Urinary bladder (tissue), 4 donors: ENCODE measurements around the gene OCEL1. TPM values are rescaled to one million over a fixed set of nuclear protein-coding genes. Genes with fewer than 3 reads are reported as not detected.

Experiments used
- DNase-seq: peaks from one replicate; pipeline ENCODE4 v3.0.0-alpha.2; 2015; ENCODE audit errors: extremely low spot score
- H3K27ac ChIP-seq: one replicate; pipeline ENCODE4 v1.5.1; 2013; ENCODE audit warnings: low read depth, mild to moderate bottlenecking, moderate library complexity
- H3K36me3 ChIP-seq: one replicate; pipeline ENCODE4 v1.6.1; 2013; ENCODE audit warnings: mild to moderate bottlenecking, moderate library complexity; ENCODE audit not compliant: insufficient read depth
- H3K4me1 ChIP-seq: one replicate; pipeline ENCODE4 v1.6.1; 2013; ENCODE audit warnings: mild to moderate bottlenecking, moderate library complexity; ENCODE audit not compliant: insufficient read depth
- H3K4me3 ChIP-seq: one replicate; pipeline ENCODE4 v1.5.1; 2013; ENCODE audit warnings: low read depth, low read length
- WGBS: extraction: QIAGEN DNeasy Blood & Tissue Kit; methylation state at CpG from one replicate; pipeline ENCODE4 v1.1.7; 2013; 5-methylcytosine and 5-hydroxymethylcytosine counted together
- polyA plus RNA-seq: library from polyadenylated mRNA; stranded (reverse); fragments of 200-250 nt; gene quantifications from one replicate; pipeline ENCODE4 v1.2.3, GENCODE V29; 2013
- total RNA-seq: library from RNA; depleted of rRNA; stranded (reverse); fragments of >200 nt; gene quantifications from one replicate; pipeline ENCODE4 v1.2.3, GENCODE V29; 2014
- donor health status: healthy with polysubstance abuse.
- donor health status: healthy.

Gene OCEL1
- total and polyA plus RNA-seq, 2 donors = 5.8 to 28.4 TPM

- no peak overlapping the region for H3K4me3 ChIP-seq
- H3K36me3 ChIP-seq = peaks cover 3% of the 10 kb centered on the region
- no peak overlapping the region for H3K27ac ChIP-seq
- 89% methylated on average over 19 of the region's 19 CpGs for WGBS
- DNase-seq = no peak
- no peaks in the 10 kb centered on the region for H3K4me1 ChIP-seq
These were observed 49.6 kb downstream of the OCEL1 start for GRCh38 chr19:17275441-17276175.

Other genes starting within 250 kb of the OCEL1 start
- gene CPAMD8, start 199.4 kb upstream of the OCEL1 start, total RNA-seq = 11.3 TPM
- gene CPAMD8, start 199.4 kb upstream of the OCEL1 start, polyA plus RNA-seq = 4.5 TPM
- 2.3 TPM for gene HAUS8, start 150.8 kb upstream of the OCEL1 start, total RNA-seq
- gene HAUS8, start 150.8 kb upstream of the OCEL1 start, polyA plus RNA-seq = 6.0 TPM
- 24.0 TPM for gene MYO9B, start 150.4 kb upstream of the OCEL1 start, total RNA-seq
- 55.2 TPM for gene MYO9B, start 150.4 kb upstream of the OCEL1 start, polyA plus RNA-seq
- gene USE1, start 10.9 kb upstream of the OCEL1 start, total RNA-seq = 10.9 TPM
- gene USE1, start 10.9 kb upstream of the OCEL1 start, polyA plus RNA-seq = 39.8 TPM
- 19.9 TPM for gene NR2F6, start 19.7 kb downstream of the OCEL1 start, total RNA-seq
- gene NR2F6, start 19.7 kb downstream of the OCEL1 start, polyA plus RNA-seq = 36.8 TPM
- 6.0 TPM for gene USHBP1, start 38.5 kb downstream of the OCEL1 start, total RNA-seq
- gene USHBP1, start 38.5 kb downstream of the OCEL1 start, polyA plus RNA-seq = 6.6 TPM
- 46.2 TPM for gene BABAM1, start 41.2 kb downstream of the OCEL1 start, total RNA-seq
- 78.2 TPM for gene BABAM1, start 41.2 kb downstream of the OCEL1 start, polyA plus RNA-seq
- 0.26 TPM for gene ANKLE1, start 55.7 kb downstream of the OCEL1 start, total RNA-seq
- gene ANKLE1, start 55.7 kb downstream of the OCEL1 start, polyA plus RNA-seq = 0.66 TPM
- gene ABHD8, start 77.2 kb downstream of the OCEL1 start, total RNA-seq = 6.8 TPM
- gene ABHD8, start 77.2 kb downstream of the OCEL1 start, polyA plus RNA-seq = 20.0 TPM
- gene MRPL34, start 79.6 kb downstream of the OCEL1 start, total RNA-seq = 6.1 TPM
- 146 TPM for gene MRPL34, start 79.6 kb downstream of the OCEL1 start, polyA plus RNA-seq
- gene DDA1, start 83.3 kb downstream of the OCEL1 start, total RNA-seq = 8.0 TPM
- gene DDA1, start 83.3 kb downstream of the OCEL1 start, polyA plus RNA-seq = 66.1 TPM
- 4.1 TPM for gene ANO8, start 108.6 kb downstream of the OCEL1 start, total RNA-seq
- 5.8 TPM for gene ANO8, start 108.6 kb downstream of the OCEL1 start, polyA plus RNA-seq
- 11.2 TPM for gene GTPBP3, start 111.3 kb downstream of the OCEL1 start, total RNA-seq
- 15.9 TPM for gene GTPBP3, start 111.3 kb downstream of the OCEL1 start, polyA plus RNA-seq
- 23.6 TPM for gene PLVAP, start 151.1 kb downstream of the OCEL1 start, total RNA-seq
- gene PLVAP, start 151.1 kb downstream of the OCEL1 start, polyA plus RNA-seq = 289 TPM
- gene CCDC194, start 168.0 kb downstream of the OCEL1 start, total RNA-seq = not detected
- not detected for gene CCDC194, start 168.0 kb downstream of the OCEL1 start, polyA plus RNA-seq
- gene BST2, start 179.4 kb downstream of the OCEL1 start, total RNA-seq = 11.5 TPM
- gene BST2, start 179.4 kb downstream of the OCEL1 start, polyA plus RNA-seq = 103 TPM
- gene MVB12A, start 193.8 kb downstream of the OCEL1 start, total RNA-seq = 25.7 TPM
- 66.4 TPM for gene MVB12A, start 193.8 kb downstream of the OCEL1 start, polyA plus RNA-seq
- gene TMEM221, start 222.4 kb downstream of the OCEL1 start, total RNA-seq = 0.53 TPM
- gene TMEM221, start 222.4 kb downstream of the OCEL1 start, polyA plus RNA-seq = 0.82 TPM
- gene NXNL1, start 234.7 kb downstream of the OCEL1 start, total RNA-seq = not detected
- gene NXNL1, start 234.7 kb downstream of the OCEL1 start, polyA plus RNA-seq = not detected
- 14.8 TPM for gene SLC27A1, start 244.3 kb downstream of the OCEL1 start, total RNA-seq
- gene SLC27A1, start 244.3 kb downstream of the OCEL1 start, polyA plus RNA-seq = 21.1 TPM